A204.1 (cell line): ENCODE results near the gene NNT.
"Not testable (repeated sequence)": the region's sequence is repeated elsewhere in the genome, so short reads cannot be mapped to it uniquely, and the experiment has no call there.

Experiments used
- FAIRE-seq: peaks from 2 replicates; lab custom pipeline; 2012; peaks lifted over from hg19 to GRCh38; lab: Jason Lieb, UNC

NNT gene

GRCh38 chr5:43719783-43720182, 116.8 kb downstream of the NNT start:
- not testable (repeated sequence) for FAIRE-seq

- FAIRE-seq: no peak
Measured at GRCh38 chr5:43728581-43728980, 125.6 kb downstream of the NNT start.

- peak; percentile 98 for FAIRE-seq
Measured at GRCh38 chr5:43729846-43730478, 127.0 kb downstream of the NNT start.

- FAIRE-seq: no peak
Measured at GRCh38 chr5:43730832-43731342, 127.9 kb downstream of the NNT start.

- FAIRE-seq: no peak
Measured at GRCh38 chr5:43731573-43731972, 128.6 kb downstream of the NNT start.

GRCh38 chr5:43745923-43746548, 143.1 kb downstream of the NNT start:
- FAIRE-seq: not testable (repeated sequence)

GRCh38 chr5:43750809-43751208, 147.8 kb downstream of the NNT start:
- FAIRE-seq: no peak

GRCh38 chr5:43753069-43753468, 150.1 kb downstream of the NNT start:
- FAIRE-seq: no peak
